RWPE2 (cell line): Measurements from ENCODE around the gene DIAPH2.

ENCODE experiments used
- ATAC-seq: fragments of 200-7000 bp; cut with Tn5 transposase; 3 replicates; pipeline ENCODE4 v1.9.1; 2021; ENCODE audit warnings: low read depth
- DNase-seq: peaks from one replicate; pipeline ENCODE4 v3.0.0-alpha.2; 2020; ENCODE audit warnings: low spot score
- H3K27ac ChIP-seq: fragments of 450-650 bp; 2 replicates; pipeline ENCODE4 v1.5.1; 2017; ENCODE audit warnings: mild to moderate bottlenecking; ENCODE audit not compliant: poor library complexity, severe bottlenecking
- H3K27me3 ChIP-seq: fragments of 250-450 bp; sonication (Bioruptor Pico); 2 replicates; pipeline ENCODE4 v1.5.1; 2021; ENCODE audit warnings: mild to moderate bottlenecking, moderate library complexity; ENCODE audit not compliant: insufficient read depth, poor library complexity, severe bottlenecking
- H3K36me3 ChIP-seq: fragments of 250-450 bp; sonication (Bioruptor Pico); 2 replicates; pipeline ENCODE4 v1.5.1; 2020; ENCODE audit warnings: low read depth, mild to moderate bottlenecking, moderate library complexity
- H3K4me1 ChIP-seq: fragments of 250-450 bp; sonication (Bioruptor Pico); 2 replicates; pipeline ENCODE4 v1.5.1; 2021; ENCODE audit warnings: mild to moderate bottlenecking, moderate library complexity; ENCODE audit not compliant: insufficient read depth, poor library complexity, severe bottlenecking
- H3K4me3 ChIP-seq: fragments of 250-450 bp; sonication (Bioruptor Pico); 2 replicates; pipeline ENCODE4 v1.5.1; 2021; ENCODE audit warnings: mild to moderate bottlenecking, moderate library complexity; ENCODE audit not compliant: severe bottlenecking
- H3K9me3 ChIP-seq: fragments of 250-450 bp; sonication (Bioruptor Pico); 2 replicates; pipeline ENCODE4 v1.5.1; 2021; ENCODE audit warnings: mild to moderate bottlenecking, moderate library complexity; ENCODE audit not compliant: severe bottlenecking
- CTCF ChIP-seq: fragments of 450-650 bp; IDR thresholded peaks from one replicate; pipeline ENCODE4 v1.5.1; 2017; ENCODE audit warnings: mild to moderate bottlenecking, moderate library complexity; ENCODE audit not compliant: poor library complexity, severe bottlenecking

DIAPH2 gene

GRCh38 chrX:97306771-97307470 lies 622.3 kb downstream of the DIAPH2 start:
- no peak overlapping the region for H3K4me3 ChIP-seq
- DNase-seq (no peak), ATAC-seq (no peak)
- no peak for TF ChIP-seq CTCF
- no peaks in the 10 kb centered on the region for H3K9me3 ChIP-seq
- H3K27ac ChIP-seq, result no peak overlapping the region
- no peaks in the 10 kb centered on the region for H3K27me3 ChIP-seq
- no peaks in the 10 kb centered on the region for H3K36me3 ChIP-seq
- peaks cover 9% of the 10 kb centered on the region for H3K4me1 ChIP-seq

- H3K27ac ChIP-seq, result no peak overlapping the region
- DNase-seq (no peak), ATAC-seq (no peak)
- H3K4me1 ChIP-seq, result peaks cover 9% of the 10 kb centered on the region
- no peaks in the 10 kb centered on the region for H3K36me3 ChIP-seq
- no peak for TF ChIP-seq CTCF
- H3K27me3 ChIP-seq, result no peaks in the 10 kb centered on the region
- no peak overlapping the region for H3K4me3 ChIP-seq
- H3K9me3 ChIP-seq, result no peaks in the 10 kb centered on the region
Observed at GRCh38 chrX:97308171-97308570, 623.5 kb downstream of the DIAPH2 start.

GRCh38 chrX:97309487-97310116 lies 625.0 kb downstream of the DIAPH2 start:
- no peak for DNase-seq
- Histone ChIP-seq H3K9me3 (no peaks in the 10 kb centered on the region), H3K27me3 (no peaks in the 10 kb centered on the region), H3K36me3 (no peaks in the 10 kb centered on the region), H3K4me1 (peaks cover 9% of the 10 kb centered on the region), H3K4me3 (no peak overlapping the region), H3K27ac (no peak overlapping the region)
- no peak for ATAC-seq
- TF ChIP-seq CTCF, result no peak

GRCh38 chrX:97310373-97310772 lies 625.7 kb downstream of the DIAPH2 start:
- peak; percentile 71; the same call in 2 of the 3 replicates for ATAC-seq
- Histone ChIP-seq H3K36me3 (no peaks in the 10 kb centered on the region), H3K4me3 (no peak overlapping the region), H3K9me3 (no peaks in the 10 kb centered on the region), H3K4me1 (peaks cover 9% of the 10 kb centered on the region), H3K27ac (no peak overlapping the region), H3K27me3 (no peaks in the 10 kb centered on the region)
- no peak for DNase-seq
- TF ChIP-seq CTCF, result no peak
